ENCODE results near the gene TRIM34.

- no peak for TF ChIP-seq CTCF (IDR thresholded peaks at IDR 0.05; ENCODE audit: low read depth, low read length, missing input control)
- no peak for TF ChIP-seq EGR1 (IDR thresholded peaks at IDR 0.05; ENCODE audit: low read depth in 2 of 2)
- no peak for TF ChIP-seq SP1 (IDR thresholded peaks at IDR 0.05)
- TF ChIP-seq REST (IDR thresholded peaks at IDR 0.05), result no peak
- no peak for TF ChIP-seq NR2F2 (IDR thresholded peaks at IDR 0.05)
- TF ChIP-seq, protein P1, sequence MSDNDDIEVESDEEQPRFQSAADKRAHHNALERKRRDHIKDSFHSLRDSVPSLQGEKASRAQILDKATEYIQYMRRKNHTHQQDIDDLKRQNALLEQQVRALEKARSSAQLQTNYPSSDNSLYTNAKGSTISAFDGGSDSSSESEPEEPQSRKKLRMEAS (IDR thresholded peaks at IDR 0.05), result no peak
Measured at GRCh38 chr11:5655474-5655873, 30.7 kb downstream of the TRIM34 start.

All from liver (tissue), 3 donors.